Upper lobe of left lung (tissue), 6 donors: Measurements from ENCODE around the gene DNASE2. TPM values are rescaled to one million over a fixed set of nuclear protein-coding genes. Genes with fewer than 3 reads are reported as not detected.
A peak's percentile ranks its signal among the peaks of the same experiment; 100 is the strongest.

Source experiments
- ATAC-seq, 2 donors: fragments of 200-7000 bp; cut with Tn5 transposase; one replicate each; pipeline ENCODE4 v1.9.1; 2022; ENCODE audit warnings: mild to moderate bottlenecking in 2 of 2, moderate library complexity in 2 of 2; ENCODE audit not compliant: low FRiP score in 2 of 2
- DNase-seq, 2 donors: peaks; one replicate each; pipeline ENCODE4 v3.0.0-alpha.2; 2019 to 2020
- H3K27ac ChIP-seq, 4 donors: fragments of 200-600 bp; sonication (generic); one replicate each; pipeline ENCODE4 v1.5.1; 2016 to 2019
- H3K27me3 ChIP-seq, 4 donors: fragments of 200-600 bp; sonication (generic); one replicate each; pipeline ENCODE4 v1.5.1; 2017 to 2019
- H3K36me3 ChIP-seq, 4 donors: fragments of 200-600 bp; sonication (generic); one replicate each; pipeline ENCODE4 v1.5.1; 2016 to 2019
- H3K4me1 ChIP-seq, 4 donors: fragments of 200-600 bp; sonication (generic); one replicate each; pipeline ENCODE4 v1.5.1; 2018 to 2019
- H3K4me3 ChIP-seq, 4 donors: fragments of 200-600 bp; sonication (generic); one replicate each; pipeline ENCODE4 v1.5.1; 2017 to 2019; ENCODE audit warnings: mild to moderate bottlenecking in 2 of 4, moderate library complexity in 1 of 4
- H3K9me3 ChIP-seq, 4 donors: fragments of 200-600 bp; sonication (generic); one replicate each; pipeline ENCODE4 v1.5.1; 2018 to 2019
- EP300 ChIP-seq, 4 donors: sonication (generic); formaldehyde crosslinking; IDR thresholded peaks; one replicate each; pipeline ENCODE4 v1.5.1; 2017; ENCODE audit warnings: antibody characterized with exemption in 4 of 4, control low read depth in 2 of 4
- POLR2A ChIP-seq, 4 donors: fragments of 450-650 bp; IDR thresholded peaks; one replicate each; pipeline ENCODE4 v1.5.1; 2016 to 2017; ENCODE audit warnings: antibody characterized with exemption in 4 of 4, mild to moderate bottlenecking in 2 of 4
- POLR2AphosphoS5 ChIP-seq, 2 donors: sonication (generic); formaldehyde crosslinking; IDR thresholded peaks; one replicate each; pipeline ENCODE4 v1.5.1; 2017; ENCODE audit warnings: antibody characterized with exemption in 2 of 2
- WGBS, 2 donors: methylation state at CpG; one replicate each; pipeline ENCODE4 v1.1.5; 2017 to 2018; 5-methylcytosine and 5-hydroxymethylcytosine counted together
- total RNA-seq, 6 donors: library from RNA; depleted of rRNA in 4 of 6; stranded (reverse); fragments of >200 nt in 4 of 6; gene quantifications; one replicate each; pipeline versions ENCODE4 v1.1.0 to v1.2.1, GENCODE V29; 2016 to 2021
- TF ChIP-seq, protein P1 (sequence below), 6 experiments: fragments of 450-650 bp in 4 of 6; fragments of 200-600 bp in 2 of 6; sonication (generic) in 2 of 6; IDR thresholded peaks; one replicate each; pipeline ENCODE4 v1.5.1; 2016 to 2019; ENCODE audit warnings: antibody characterized with exemption in 6 of 6
- donor health status: DM: no; HTN: no; CAD: no; lungs with moderate emphysema.
- donor health status: DM: no; HTN: yes; CAD: no; lungs with severe emphysema.

DNASE2 gene
- total RNA-seq, 6 donors from 2014 or later, result 34.6 to 87.2 (median 60.1) TPM

DNA sequence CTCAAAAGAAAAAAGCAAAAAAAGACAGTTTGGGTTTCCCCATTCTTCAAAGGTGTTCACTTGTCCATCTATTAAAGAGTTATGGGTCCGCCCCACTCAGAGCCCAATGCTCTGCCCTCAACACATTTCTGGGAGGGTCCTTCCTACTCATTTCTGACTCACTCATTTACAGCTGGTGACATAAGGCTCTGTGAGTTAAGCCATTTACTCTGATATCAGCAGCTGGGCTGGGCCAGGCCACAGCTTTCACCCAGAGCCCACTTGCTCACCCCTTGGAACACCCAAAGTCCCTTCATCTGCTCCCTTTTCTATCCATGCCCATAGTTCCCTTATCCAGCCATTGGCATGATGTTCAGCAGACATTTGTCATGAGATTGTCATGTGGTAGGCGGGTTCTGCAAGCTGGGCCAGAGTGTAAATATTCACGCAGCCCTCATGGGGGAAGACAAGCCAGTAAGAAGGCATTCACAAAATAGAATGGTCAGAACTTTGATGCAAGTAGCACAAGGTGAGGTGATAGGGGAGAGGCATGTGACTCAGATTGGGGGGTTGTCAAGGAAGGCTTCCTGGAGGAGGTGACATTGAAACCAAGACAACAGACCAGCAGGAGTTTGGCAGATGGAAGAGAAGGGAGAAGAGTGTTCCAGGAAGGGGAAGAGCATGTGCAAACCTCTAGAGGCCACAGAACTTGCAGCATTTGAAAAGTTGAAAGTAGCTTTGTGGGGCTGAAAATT is 37.1 kb downstream of the DNASE2 start:
- 82 to 89% methylated on average over 3 of the region's 3 CpGs for WGBS, 2 donors
- no peaks in the 10 kb centered on the region for H3K9me3 ChIP-seq
- no peak overlapping the region for H3K27ac ChIP-seq
- H3K4me3 ChIP-seq, result no peak overlapping the region
- DNase-seq, result no peak
- no peaks in the 10 kb centered on the region for H3K36me3 ChIP-seq
- TF ChIP-seq POLR2A (IDR thresholded peaks at IDR 0.05) (no peak), EP300 (IDR thresholded peaks at IDR 0.05) (no peak), POLR2AphosphoS5 (IDR thresholded peaks at IDR 0.05) (no peak)
- TF ChIP-seq, protein P1, sequence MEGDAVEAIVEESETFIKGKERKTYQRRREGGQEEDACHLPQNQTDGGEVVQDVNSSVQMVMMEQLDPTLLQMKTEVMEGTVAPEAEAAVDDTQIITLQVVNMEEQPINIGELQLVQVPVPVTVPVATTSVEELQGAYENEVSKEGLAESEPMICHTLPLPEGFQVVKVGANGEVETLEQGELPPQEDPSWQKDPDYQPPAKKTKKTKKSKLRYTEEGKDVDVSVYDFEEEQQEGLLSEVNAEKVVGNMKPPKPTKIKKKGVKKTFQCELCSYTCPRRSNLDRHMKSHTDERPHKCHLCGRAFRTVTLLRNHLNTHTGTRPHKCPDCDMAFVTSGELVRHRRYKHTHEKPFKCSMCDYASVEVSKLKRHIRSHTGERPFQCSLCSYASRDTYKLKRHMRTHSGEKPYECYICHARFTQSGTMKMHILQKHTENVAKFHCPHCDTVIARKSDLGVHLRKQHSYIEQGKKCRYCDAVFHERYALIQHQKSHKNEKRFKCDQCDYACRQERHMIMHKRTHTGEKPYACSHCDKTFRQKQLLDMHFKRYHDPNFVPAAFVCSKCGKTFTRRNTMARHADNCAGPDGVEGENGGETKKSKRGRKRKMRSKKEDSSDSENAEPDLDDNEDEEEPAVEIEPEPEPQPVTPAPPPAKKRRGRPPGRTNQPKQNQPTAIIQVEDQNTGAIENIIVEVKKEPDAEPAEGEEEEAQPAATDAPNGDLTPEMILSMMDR (IDR thresholded peaks at IDR 0.05), result no peak
- peaks cover 12 to 22% (median 18%) of the 10 kb centered on the region in 4 donors for H3K4me1 ChIP-seq
- H3K27me3 ChIP-seq, result peaks cover 0 to 38% (median 18%) of the 10 kb centered on the region in 4 donors
- ATAC-seq, result no peak

DNA sequence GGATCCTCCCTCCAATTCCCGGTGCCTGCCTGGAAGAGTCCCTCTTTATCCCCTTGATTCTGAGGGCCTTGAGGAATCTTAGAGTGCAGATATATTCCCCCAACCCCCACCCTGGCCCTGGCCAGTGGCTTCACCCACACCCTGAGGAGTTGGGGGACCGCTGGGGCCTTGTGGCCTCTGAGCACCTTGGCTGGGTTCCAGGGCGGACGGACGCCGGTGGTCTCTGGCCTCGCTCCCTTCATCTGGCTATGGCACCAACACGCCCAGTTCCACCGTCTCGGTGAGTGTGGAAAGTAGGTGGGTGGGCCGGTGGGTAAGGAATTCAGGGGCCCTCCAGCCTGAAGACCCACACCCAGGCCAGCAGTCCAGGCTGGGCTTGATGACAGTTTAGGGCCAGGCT is 37.9 kb downstream of the DNASE2 start:
- Histone ChIP-seq H3K27ac (no peak overlapping the region), H3K4me3 (no peak overlapping the region), H3K27me3 (peaks cover 0 to 46% (median 22%) of the 10 kb centered on the region in 4 donors), H3K9me3 (no peaks in the 10 kb centered on the region), H3K36me3 (no peaks in the 10 kb centered on the region), H3K4me1 (peaks cover 20 to 30% (median 24%) of the 10 kb centered on the region in 4 donors)
- DNase-seq (no peak), ATAC-seq (no peak)
- WGBS, 2 donors, result 89% methylated on average over 10 to 11 of the region's 11 CpGs
- TF ChIP-seq, protein P1 (IDR thresholded peaks at IDR 0.05), result no peak
- TF ChIP-seq EP300 (IDR thresholded peaks at IDR 0.05) (no peak), POLR2AphosphoS5 (IDR thresholded peaks at IDR 0.05) (no peak), POLR2A (IDR thresholded peaks at IDR 0.05) (no peak)

DNA sequence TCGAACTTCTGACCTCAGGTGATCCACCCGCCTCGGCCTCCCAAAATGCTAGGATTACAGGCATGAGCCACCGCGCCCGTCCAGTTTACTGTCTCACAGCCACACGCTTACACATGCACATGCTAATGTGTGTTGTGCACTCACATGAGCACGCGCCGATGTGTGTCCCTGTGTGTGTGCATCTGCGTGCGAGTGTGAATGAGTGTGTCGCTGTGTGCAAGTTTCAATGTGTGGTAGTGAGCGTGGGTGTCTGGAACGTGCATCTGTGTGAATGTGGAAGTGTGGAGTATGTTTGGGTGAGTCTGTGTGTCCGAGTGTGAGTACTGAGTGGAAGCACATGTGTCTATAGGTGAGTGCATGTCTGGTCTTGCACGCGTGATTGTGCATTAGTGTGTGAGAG is 38.7 kb downstream of the DNASE2 start:
- Histone ChIP-seq H3K4me3 (no peak overlapping the region), H3K27ac (no peak overlapping the region), H3K27me3 (peaks cover 0 to 50% (median 26%) of the 10 kb centered on the region in 4 donors), H3K36me3 (no peaks in the 10 kb centered on the region), H3K9me3 (no peaks in the 10 kb centered on the region), H3K4me1 (peaks cover 19 to 30% (median 20%) of the 10 kb centered on the region in 4 donors)
- no peak for ATAC-seq
- TF ChIP-seq POLR2AphosphoS5 (IDR thresholded peaks at IDR 0.05), result no peak
- TF ChIP-seq EP300 (IDR thresholded peaks at IDR 0.05), result no peak
- TF ChIP-seq POLR2A (IDR thresholded peaks at IDR 0.05), result no peak
- TF ChIP-seq, protein P1 (IDR thresholded peaks at IDR 0.05), result no peak
- 93 to 95% methylated on average over 18 of the region's 18 CpGs for WGBS, 2 donors
- no peak for DNase-seq

DNA sequence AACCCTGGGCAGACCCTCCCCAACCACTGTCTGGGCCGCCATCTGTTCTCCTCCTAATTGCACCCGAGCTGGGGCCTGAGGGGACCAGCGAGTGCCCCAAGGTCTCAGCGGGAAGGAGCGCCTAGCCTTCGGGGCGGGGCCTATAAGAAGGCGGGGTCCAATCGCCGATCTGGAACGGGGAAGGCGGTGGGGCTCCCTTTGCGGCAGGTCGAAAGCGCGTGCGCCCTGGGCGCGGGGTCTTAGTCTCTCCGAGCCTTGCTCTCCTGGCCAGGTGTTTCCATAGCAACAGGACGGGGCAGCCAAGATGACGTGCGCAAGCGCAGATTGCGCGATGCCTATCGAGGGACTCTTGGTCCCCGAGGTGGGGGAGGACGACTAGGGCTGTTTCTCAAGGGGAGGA is 40.2 kb downstream of the DNASE2 start:
- ATAC-seq, result peak in 1 of 2 donors; percentile 9
- peak overlapping the region in 3 of 4 donors; percentile 10 to 37 (median 19) for H3K4me3 ChIP-seq
- TF ChIP-seq POLR2A (IDR thresholded peaks at IDR 0.05) (no peak), POLR2AphosphoS5 (IDR thresholded peaks at IDR 0.05) (no peak), EP300 (IDR thresholded peaks at IDR 0.05) (no peak)
- TF ChIP-seq, protein P1 (IDR thresholded peaks at IDR 0.05), result no peak
- no peaks in the 10 kb centered on the region for H3K36me3 ChIP-seq
- WGBS, 2 donors, result 0 to 13% methylated on average over 7 to 23 of the region's 29 CpGs
- peaks cover 15 to 27% (median 16%) of the 10 kb centered on the region in 4 donors for H3K4me1 ChIP-seq
- no peaks in the 10 kb centered on the region for H3K9me3 ChIP-seq
- no peak overlapping the region for H3K27ac ChIP-seq
- peaks cover 0 to 55% (median 29%) of the 10 kb centered on the region in 4 donors for H3K27me3 ChIP-seq
- DNase-seq, result peak; percentile 24 to 80
